IPS DF 4.7 (cell line): ENCODE measurements around the gene RPS2.
"Not testable (repeated sequence)": the region's sequence is repeated elsewhere in the genome, so short reads cannot be mapped to it uniquely, and the experiment has no call there.

Experiments used
- DNase-seq: peaks from one replicate; pipeline ENCODE4 v3.0.0-alpha.2; 2013; ENCODE audit warnings: low spot score; ENCODE audit errors: extremely low read depth

The RPS2 gene

GRCh38 chr16:1963806-1964505, 670 bp downstream of the RPS2 start:
- DNase-seq: no peak

DNA sequence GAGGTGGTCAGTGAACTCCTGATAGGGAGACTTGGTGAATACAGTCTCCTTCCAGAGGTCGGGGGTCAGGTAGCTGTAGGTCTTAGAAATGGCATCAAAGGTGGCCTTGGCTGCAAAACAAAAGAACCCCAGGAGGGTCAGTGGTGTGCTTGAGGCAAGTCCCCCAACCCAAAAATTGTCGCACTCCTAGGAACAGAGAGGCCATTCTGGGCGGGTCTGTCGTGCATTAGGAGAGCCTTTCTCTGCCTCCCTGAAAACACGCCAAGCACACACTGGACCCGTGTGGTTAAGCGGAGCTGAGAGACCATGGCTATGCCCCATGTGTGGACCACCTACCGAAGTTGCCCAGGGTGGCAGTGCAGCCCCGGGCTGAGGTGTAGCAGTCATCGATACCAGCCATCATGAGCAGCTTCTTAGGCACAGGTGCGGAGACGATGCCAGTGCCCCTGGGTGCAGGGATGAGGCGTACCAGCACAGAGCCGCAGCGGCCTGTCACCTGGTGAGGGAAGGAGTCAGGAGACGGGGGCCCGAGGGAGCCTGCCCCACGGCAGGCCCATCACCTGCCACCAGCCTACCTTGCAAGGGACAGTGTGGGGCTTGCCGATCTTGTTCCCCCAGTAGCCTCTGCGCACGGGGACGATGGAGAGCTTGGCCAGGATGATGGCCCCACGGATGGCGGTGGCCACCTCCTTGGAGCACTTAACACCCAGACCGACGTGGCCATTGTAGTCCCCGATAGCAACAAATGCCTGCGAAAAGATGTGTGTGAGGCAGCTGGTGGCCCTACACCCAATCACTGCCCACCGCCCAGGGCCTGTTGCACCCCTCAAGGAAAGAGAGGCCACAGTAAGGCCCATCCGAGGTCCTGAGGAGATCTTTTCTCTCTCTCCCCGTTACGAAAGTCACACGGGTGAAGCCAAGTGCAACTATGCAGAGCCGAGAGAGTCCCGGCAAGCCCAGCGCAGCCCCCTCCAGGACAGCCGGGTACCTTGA, 2.2 kb downstream of the RPS2 start:
- not testable (repeated sequence) for DNase-seq

DNA sequence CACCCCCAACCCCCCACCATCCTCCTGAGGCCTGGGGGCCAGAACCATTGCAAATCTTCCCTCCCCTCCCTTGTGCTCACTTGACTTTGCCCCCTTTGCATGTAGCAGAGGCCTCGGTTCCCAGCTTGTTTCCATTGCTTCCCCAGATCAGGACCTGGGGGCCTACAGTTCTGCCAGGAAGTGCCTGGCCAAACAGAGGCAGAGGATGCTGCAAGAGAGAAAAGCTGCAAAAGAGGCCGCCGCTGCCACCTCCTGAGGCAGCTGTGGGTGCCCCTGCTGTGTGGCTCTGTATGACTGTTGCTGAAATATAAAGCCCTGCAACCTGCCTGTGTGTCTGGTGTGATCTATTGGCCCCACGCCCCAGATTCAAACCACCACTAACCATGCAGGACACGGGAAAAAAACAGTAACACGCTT, 3.0 kb downstream of the RPS2 start:
- DNase-seq: no peak

DNA sequence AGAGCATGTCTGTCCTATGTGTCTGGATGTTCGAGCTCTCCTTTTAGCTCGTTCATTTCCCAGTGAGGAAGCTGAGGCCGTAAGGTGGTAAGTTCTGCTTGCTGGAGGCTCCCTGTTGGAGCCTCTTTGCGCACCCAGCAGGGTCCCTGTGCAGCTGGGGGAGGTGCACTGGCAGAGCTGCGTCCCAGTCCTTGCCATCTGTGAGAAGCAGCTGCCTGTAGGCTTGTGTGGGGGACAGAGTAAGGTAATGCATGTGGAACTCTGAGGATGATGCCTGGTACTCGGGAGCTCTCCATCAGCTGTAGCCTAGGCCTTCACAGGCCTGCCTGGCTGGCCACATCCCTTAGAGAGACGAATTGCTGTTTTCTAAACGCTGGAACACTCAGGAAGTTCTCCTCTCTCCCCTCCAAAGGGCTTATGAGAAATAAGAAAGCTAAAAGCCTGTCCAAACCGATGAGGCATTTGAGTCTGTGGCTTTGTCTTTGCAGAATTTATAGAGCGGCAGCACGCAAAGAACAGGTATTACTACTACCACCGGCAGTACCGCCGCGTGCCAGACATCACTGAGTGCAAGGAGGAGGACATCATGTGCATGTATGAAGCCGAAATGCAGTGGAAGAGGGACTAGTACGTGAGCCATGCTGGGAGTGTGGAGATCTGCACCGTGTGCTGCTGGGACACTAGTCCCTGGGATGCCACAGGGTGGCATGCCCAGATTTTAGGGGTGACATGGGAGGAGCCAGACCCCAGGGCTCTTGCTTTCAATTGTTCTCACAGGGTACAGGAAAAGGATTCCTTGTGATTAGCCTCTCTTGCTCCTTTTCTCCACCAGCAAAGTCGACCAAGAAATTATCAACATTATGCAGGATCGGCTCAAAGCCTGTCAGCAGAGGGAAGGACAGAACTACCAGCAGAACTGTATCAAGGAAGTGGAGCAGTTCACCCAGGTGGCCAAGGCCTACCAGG, 3.7 kb downstream of the RPS2 start:
- DNase-seq: no peak

DNA sequence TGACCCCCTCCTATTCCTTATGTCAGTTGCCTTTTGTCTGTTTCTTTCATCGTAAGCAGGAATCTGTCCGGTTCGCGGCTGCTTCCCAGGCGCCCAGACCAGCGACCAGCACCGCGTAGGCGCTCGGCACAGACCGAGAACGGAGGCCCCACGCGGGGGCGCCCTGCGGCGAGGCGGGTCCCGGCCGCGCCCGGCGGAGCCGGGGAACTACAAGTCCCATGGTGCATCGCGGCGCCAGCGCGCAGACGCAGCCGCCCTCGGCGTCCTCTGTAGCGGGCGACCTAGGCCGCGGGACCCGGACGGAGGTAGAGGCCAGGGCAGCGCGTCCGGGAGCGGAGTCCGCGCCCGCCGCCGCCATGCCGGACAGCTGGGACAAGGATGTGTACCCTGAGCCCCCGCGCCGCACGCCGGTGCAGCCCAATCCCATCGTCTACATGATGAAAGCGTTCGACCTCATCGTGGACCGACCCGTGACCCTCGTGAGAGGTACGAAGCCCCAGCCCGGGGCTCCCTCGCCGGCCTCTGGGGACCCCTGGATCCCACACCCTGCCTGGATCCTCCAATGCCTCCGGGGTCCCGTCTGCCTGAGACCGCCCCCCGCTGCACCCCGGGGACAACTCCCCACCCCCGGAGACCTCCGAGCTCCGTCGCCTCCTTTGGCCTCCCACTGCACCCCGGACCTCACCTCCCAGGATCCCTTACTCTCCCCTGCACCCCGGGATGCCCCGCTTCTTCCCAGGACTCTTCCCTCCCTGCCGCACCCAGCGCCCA, 5.2 kb downstream of the RPS2 start, which contains the start of gene NDUFB10:
Gene NDUFB10 (plus strand): TSS at position 270 of the 771 bp plus-strand sequence. CDS start 87 bp downstream, at position 357.
- DNase-seq: no peak

- DNase-seq: no peak
These were observed 5.8 kb downstream of the RPS2 start for GRCh38 chr16:1958715-1959268.

DNA sequence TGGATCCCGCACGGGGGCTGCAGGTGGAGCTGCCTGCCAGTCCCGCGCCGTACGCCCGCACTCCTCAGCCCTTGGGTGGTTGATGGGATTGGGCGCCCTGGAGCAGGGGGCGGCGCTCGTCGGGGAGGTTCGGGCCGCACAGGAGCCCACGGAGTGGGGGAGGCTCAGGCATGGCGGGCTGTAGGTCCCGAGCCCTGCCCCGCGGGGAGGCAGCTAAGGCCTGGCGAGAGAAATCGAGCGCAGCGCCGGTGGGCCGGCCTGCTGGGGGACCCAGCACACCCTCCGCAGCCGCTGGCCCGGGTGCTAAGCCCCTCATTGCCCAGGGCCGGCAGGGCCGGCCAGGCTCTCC, 6.5 kb downstream of the RPS2 start:
- not testable (repeated sequence) for DNase-seq

GRCh38 chr16:1957434-1958142, 7.0 kb downstream of the RPS2 start:
- not testable (repeated sequence) for DNase-seq

GRCh38 chr16:1953734-1954133, 10.9 kb downstream of the RPS2 start:
- DNase-seq: no peak

- DNase-seq: no peak
These were observed 14.1 kb downstream of the RPS2 start for GRCh38 chr16:1950559-1950958.

DNA sequence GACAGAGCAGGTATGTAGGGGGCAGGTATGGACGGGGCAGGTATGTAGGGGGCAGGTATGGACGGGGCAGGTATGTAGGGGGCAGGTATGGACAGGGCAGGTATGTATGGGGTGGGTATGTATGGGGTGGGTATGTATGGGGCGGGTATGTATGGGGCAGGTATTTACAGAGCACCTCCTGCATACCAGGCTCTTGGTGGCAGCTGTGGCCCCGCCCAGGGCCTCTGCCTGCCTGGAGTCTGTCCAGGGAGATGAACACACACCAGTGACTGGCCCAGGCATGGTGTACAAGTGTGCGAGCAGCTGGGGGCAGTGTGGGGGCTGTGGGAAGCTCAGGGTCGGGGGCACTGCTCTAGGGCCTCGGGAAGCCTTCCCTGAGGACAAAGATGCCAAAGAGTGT, 14.6 kb downstream of the RPS2 start:
- DNase-seq: no peak

DNA sequence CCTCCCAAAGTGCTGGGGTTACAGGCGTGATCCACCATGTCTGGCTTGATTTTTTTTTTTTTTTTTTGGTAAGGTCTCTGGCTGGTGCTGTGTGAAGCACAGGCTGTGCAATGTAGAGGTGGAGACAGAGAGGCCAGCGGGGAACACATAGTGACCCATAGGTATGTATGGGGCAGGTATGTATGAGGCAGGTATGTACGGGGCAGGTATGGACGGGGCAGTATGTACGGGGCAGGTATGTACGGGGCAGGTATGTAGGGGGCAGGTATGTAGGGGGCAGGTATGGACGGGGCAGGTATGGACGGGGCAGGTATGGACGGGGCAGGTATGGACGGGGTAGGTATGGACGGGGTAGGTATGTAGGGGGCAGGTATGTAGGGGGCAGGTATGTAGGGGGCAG, 15.1 kb downstream of the RPS2 start:
- DNase-seq: no peak

DNA sequence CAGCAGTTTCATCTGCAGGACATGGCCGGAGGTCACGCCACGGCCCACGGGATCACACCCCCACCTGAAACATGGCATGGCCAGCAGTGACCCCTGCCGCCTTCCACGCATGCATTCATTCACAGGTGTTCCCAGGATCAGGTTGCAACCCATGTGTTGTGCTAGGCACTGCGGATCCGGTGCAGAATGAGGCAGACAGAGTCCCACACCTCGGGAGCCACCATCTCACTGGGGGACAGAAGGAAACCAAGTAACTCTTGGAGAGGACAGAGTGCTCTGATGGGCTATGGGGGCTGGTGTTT, 17.3 kb downstream of the RPS2 start:
- DNase-seq: no peak

GRCh38 chr16:1946495-1947368, 17.9 kb downstream of the RPS2 start:
- no peak for DNase-seq

- DNase-seq: no peak
These were observed 18.9 kb downstream of the RPS2 start for GRCh38 chr16:1945559-1946391.

GRCh38 chr16:1944612-1945199, 19.9 kb downstream of the RPS2 start:
- no peak for DNase-seq
